A549 (cell line): ENCODE measurements around the gene ADGRD1. TPM values are rescaled to one million over a fixed set of nuclear protein-coding genes. Genes with fewer than 3 reads are reported as not detected.
"Not testable (repeated sequence)": the region's sequence is repeated elsewhere in the genome, so short reads cannot be mapped to it uniquely, and the experiment has no call there.

Experiments used
- ATAC-seq, 2 experiments: fragments of 200-7000 bp in 1 of 2; fragments of >200 bp in 1 of 2; cut with Nextera tagmentation in 1 of 2; cut with Tn5 transposase in 1 of 2; 3 replicates each; pipeline versions ENCODE4 v1.8.0 to v1.9.1; 2018 to 2020; ENCODE audit warnings: mild to moderate bottlenecking in 1 of 2, moderate library complexity in 1 of 2
- CTCF ChIA-PET: fragments of 300-600 bp; sonication (Branson Sonifier 250); formaldehyde crosslinking; extraction: SDS; loops from one replicate; lab custom pipeline; 2021; ENCODE audit warnings: antibody characterized with exemption, inconsistent platforms; lab: Yijun Ruan, JAX
- POLR2A ChIA-PET: fragments of 350-600 bp; formaldehyde crosslinking; extraction: SDS; loops from one replicate; lab custom pipeline; 2021; ENCODE audit warnings: antibody characterized with exemption, inconsistent platforms; lab: Yijun Ruan, JAX
- DNase-seq, 2 experiments: peaks; one replicate each; pipeline versions ENCODE4 v3.0.0 to v3.0.0-alpha.2; 2011 to 2016; ENCODE audit warnings: low read depth in 1 of 2, low spot score in 1 of 2
- FAIRE-seq: peaks from 2 replicates; lab custom pipeline; 2011; peaks lifted over from hg19 to GRCh38; lab: Jason Lieb, UNC
- H3K27ac ChIP-seq, 2 experiments: fragments of >200 bp; sonication (Bioruptor Twin); formaldehyde crosslinking; 3 replicates each; pipeline ENCODE4 v1.5.1; 2016 to 2017
- H3K4me1 ChIP-seq: fragments of >200 bp; sonication (Bioruptor Twin); formaldehyde crosslinking; 3 replicates; pipeline ENCODE4 v1.6.1; 2016
- H3K4me2 ChIP-seq: fragments of >200 bp; sonication (Bioruptor Twin); formaldehyde crosslinking; 3 replicates; pipeline ENCODE4 v1.6.1; 2016
- H3K4me3 ChIP-seq: fragments of >200 bp; sonication (Bioruptor Twin); formaldehyde crosslinking; 3 replicates; pipeline ENCODE4 v1.5.1; 2016
- H3K9me3 ChIP-seq: fragments of >200 bp; sonication (Bioruptor Twin); formaldehyde crosslinking; 3 replicates; pipeline ENCODE4 v1.6.1; 2016
- CBX8 ChIP-seq: fragments of 200-600 bp; sonication (generic); IDR thresholded peaks from 2 replicates; pipeline ENCODE4 v1.6.1; 2016
- CEBPB ChIP-seq, 2 experiments: fragments of >200 bp in 1 of 2; sonication (Bioruptor Twin) in 1 of 2; formaldehyde crosslinking in 1 of 2; IDR thresholded peaks; 2 replicates each; pipeline ENCODE4 v1.6.1; 2012 to 2016
- EP300 ChIP-seq, 2 experiments: fragments of >200 bp; sonication (Bioruptor Twin); formaldehyde crosslinking; IDR thresholded peaks; 2 replicates in 1 of 2; 3 replicates in 1 of 2; pipeline ENCODE4 v1.6.1; 2016 to 2017
- GATA3 ChIP-seq: IDR thresholded peaks from 2 replicates; pipeline ENCODE4 v1.6.1; 2012; ENCODE audit warnings: borderline replicate concordance
- HMGXB4 ChIP-seq: fragments of 250-450 bp; sonication (Bioruptor Pico); IDR thresholded peaks from 2 replicates; pipeline ENCODE4 v1.5.0; 2021; ENCODE audit warnings: mild to moderate bottlenecking, moderate library complexity, borderline replicate concordance
- JUN ChIP-seq, 2 experiments: fragments of >200 bp; sonication (Bioruptor Twin); formaldehyde crosslinking; IDR thresholded peaks; 2 replicates in 1 of 2; 3 replicates in 1 of 2; pipeline ENCODE4 v1.6.1; 2016 to 2017
- JUNB ChIP-seq: fragments of >200 bp; sonication (Bioruptor Twin); formaldehyde crosslinking; IDR thresholded peaks from 2 replicates; pipeline ENCODE4 v1.6.1; 2016
- MAZ ChIP-seq: fragments of 150-350 bp; IDR thresholded peaks from 2 replicates; pipeline ENCODE4 v1.6.1; 2014; ENCODE audit warnings: antibody characterized with exemption, low read depth, low read length, borderline replicate concordance
- NFE2L2 ChIP-seq: fragments of 150-350 bp; conservative IDR thresholded peaks from 2 replicates; pipeline ENCODE4 v1.6.1; 2014; ENCODE audit warnings: low read length
- SMC3 ChIP-seq: fragments of >200 bp; sonication (Bioruptor Twin); formaldehyde crosslinking; IDR thresholded peaks from 3 replicates; pipeline ENCODE4 v1.6.1; 2018; ENCODE audit warnings: inconsistent platforms
- WGBS: methylation state at CpG from one replicate; pipeline ENCODE4 v1.1.6; 2017; ENCODE audit errors: missing lambda C conversion rate; 5-methylcytosine and 5-hydroxymethylcytosine counted together
- polyA plus RNA-seq, 4 experiments: library from polyadenylated mRNA; depleted of rRNA in 3 of 4; stranded (reverse); fragments of >200 nt; fragmentation: RNase III in 1 of 4; extraction: RNeasy Plus Mini Kit Qiagen cat#74134 plus additional on column Dnase treatment in 1 of 4; gene quantifications; 2 replicates in 3 of 4; 3 replicates in 1 of 4; pipeline ENCODE4 v1.2.3, GENCODE V29; 2011 to 2017
- TF ChIP-seq, protein P1 (sequence below): fragments of 450-650 bp; IDR thresholded peaks from 2 replicates; pipeline ENCODE4 v1.6.1; 2014; ENCODE audit warnings: antibody characterized with exemption

Gene ADGRD1
- polyA plus RNA-seq, 2 of the 4 experiments (the other 2 are of a cell fraction), result 0.36 to 1.5 TPM

DNA sequence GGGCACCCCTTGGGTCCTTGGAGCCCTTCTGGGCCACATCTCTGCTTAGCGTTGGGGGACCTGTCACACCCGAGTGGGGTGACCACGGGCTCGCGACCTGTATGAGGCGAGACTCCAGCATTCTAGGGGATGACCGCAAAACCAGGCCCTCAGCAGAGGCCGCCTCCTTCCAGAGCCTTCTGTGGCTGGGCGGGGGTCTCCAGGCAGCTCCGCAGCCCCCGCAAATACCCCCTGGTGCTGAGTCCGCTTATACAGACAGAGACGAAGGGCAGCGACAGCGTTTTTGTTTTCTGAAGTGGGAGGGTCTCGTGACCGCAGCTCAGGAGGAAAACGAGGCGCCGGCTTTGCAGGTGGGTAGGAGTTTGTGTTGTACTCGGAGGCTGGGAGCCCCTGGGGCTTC lies 116.4 kb downstream of the ADGRD1 start:
- not testable (repeated sequence) for FAIRE-seq

GRCh38 chr12:131070668-131071067 lies 117.0 kb downstream of the ADGRD1 start:
- WGBS, result 75% methylated on average over 4 of the region's 6 CpGs
- H3K4me3 ChIP-seq, H3K27ac ChIP-seq, CTCF ChIA-PET: not testable (repeated sequence)
- ATAC-seq, result peak in 1 of 2 experiments; percentile 53; a peak in 3 of 6 replicates
- TF ChIP-seq, protein P1, sequence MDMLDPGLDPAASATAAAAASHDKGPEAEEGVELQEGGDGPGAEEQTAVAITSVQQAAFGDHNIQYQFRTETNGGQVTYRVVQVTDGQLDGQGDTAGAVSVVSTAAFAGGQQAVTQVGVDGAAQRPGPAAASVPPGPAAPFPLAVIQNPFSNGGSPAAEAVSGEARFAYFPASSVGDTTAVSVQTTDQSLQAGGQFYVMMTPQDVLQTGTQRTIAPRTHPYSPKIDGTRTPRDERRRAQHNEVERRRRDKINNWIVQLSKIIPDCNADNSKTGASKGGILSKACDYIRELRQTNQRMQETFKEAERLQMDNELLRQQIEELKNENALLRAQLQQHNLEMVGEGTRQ, result peak; percentile 56
- TF ChIP-seq, all 56 proteins: peak for 1; not testable (repeated sequence) for 55
- H3K4me2 ChIP-seq, POLR2A ChIA-PET, FAIRE-seq, DNase-seq, H3K9me3 ChIP-seq, H3K4me1 ChIP-seq: not testable (repeated sequence)

More for the DNA sequence above, 116.4 kb downstream of the ADGRD1 start:
- 92% methylated on average over 14 of the region's 21 CpGs for WGBS
- CTCF ChIA-PET, DNase-seq, POLR2A ChIA-PET, H3K4me2 ChIP-seq, ATAC-seq, H3K27ac ChIP-seq, H3K9me3 ChIP-seq, H3K4me1 ChIP-seq, H3K4me3 ChIP-seq: not testable (repeated sequence)

DNA sequence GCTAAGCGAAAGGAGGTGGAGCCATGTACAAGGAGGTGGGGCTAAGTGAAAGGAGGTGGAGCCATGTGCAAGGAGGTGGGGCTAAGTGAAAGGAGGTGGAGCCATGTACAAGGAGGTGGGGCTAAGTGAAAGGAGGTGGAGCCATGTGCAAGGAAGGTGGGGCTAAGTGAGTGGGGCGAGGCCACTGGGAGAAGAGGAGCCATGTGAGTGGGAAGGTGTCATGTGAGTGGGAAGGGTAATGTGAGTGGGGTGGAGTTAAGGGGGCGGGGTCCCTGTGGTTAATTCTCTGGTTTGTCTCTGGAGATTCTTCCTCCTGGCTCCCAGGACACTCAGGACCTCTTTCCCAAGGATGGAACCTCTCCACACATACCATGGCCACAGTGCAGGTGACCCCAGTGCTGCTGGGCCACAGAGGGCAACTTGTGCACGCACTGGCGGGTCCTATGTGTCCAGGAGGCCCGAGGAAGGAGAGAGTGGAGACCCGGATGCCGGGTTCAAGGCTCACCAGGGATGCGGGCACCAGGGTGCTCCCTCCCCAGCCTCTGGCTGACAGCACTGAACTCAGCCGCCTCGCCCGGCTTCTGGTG lies 117.6 kb downstream of the ADGRD1 start:
- H3K9me3 ChIP-seq, POLR2A ChIA-PET, H3K4me3 ChIP-seq, H3K27ac ChIP-seq, H3K4me2 ChIP-seq, FAIRE-seq, ATAC-seq, DNase-seq, CTCF ChIA-PET, H3K4me1 ChIP-seq: not testable (repeated sequence)
- WGBS, result 61% methylated on average over 9 of the region's 12 CpGs

- 81% methylated on average over 7 of the region's 12 CpGs for WGBS
- H3K4me3 ChIP-seq, POLR2A ChIA-PET, H3K4me2 ChIP-seq, CTCF ChIA-PET, H3K9me3 ChIP-seq, ATAC-seq, FAIRE-seq, DNase-seq, H3K4me1 ChIP-seq, H3K27ac ChIP-seq: not testable (repeated sequence)
Observed at GRCh38 chr12:131071950-131072349, 118.2 kb downstream of the ADGRD1 start.

- Histone ChIP-seq H3K4me3 (no peak overlapping the region), H3K27ac (no peak overlapping the region), H3K4me2 (no peak overlapping the region)
- no peak for ATAC-seq
- DNase-seq, result no peak
- 14% methylated on average over 3 of the region's 3 CpGs for WGBS
- ChIA-PET CTCF (interaction anchor here (1.5 kb wide), 1 partner anchor 32 kb away, joined by 6 read pairs; no protein-coding TSS in a partner anchor), POLR2A (no interaction called here)
- no peak for TF ChIP-seq MAZ
- TF ChIP-seq GATA3, result no peak
- TF ChIP-seq NFE2L2, result no peak
- TF ChIP-seq JUNB, result no peak
- TF ChIP-seq SMC3, result no peak
- no peak for TF ChIP-seq HMGXB4
- no peak for TF ChIP-seq EP300 (IDR thresholded peaks at IDR 0.05)
- no peak for TF ChIP-seq CEBPB (IDR thresholded peaks at IDR 0.05)
- no peak for TF ChIP-seq JUN (IDR thresholded peaks at IDR 0.05)
- no peak for TF ChIP-seq CBX8
- TF ChIP-seq, all 56 proteins: peak for 0
- FAIRE-seq, result no peak
- H3K4me1 ChIP-seq, result no peaks in the 10 kb centered on the region
- H3K9me3 ChIP-seq, result no peaks in the 10 kb centered on the region; the same call in 2 of the 3 replicates
Observed at GRCh38 chr12:131072451-131073230, 118.9 kb downstream of the ADGRD1 start.
